ENCODE results near the gene MTCP1. TPM values are rescaled to one million over a fixed set of nuclear protein-coding genes. Genes with fewer than 3 reads are reported as not detected.

Gene MTCP1
- polyA plus RNA-seq, 1 experiment, result 17.4 TPM

GRCh38 chrX:155068165-155068564 lies 2.8 kb downstream of the MTCP1 start:
- H3K4me3 ChIP-seq (ENCODE audit: low read depth, low read length), result no peak overlapping the region
- no peak for TF ChIP-seq CTCF (IDR thresholded peaks at IDR 0.05; ENCODE audit: low read depth, low read length)
- CTCF ChIA-PET, result no interaction called here
- no peak for DNase-seq (ENCODE audit: low read depth, low spot score)
- POLR2A ChIA-PET, result no interaction called here
- H3K27ac ChIP-seq (ENCODE audit: low read depth, low read length), result no peak overlapping the region
- H3K9me3 ChIP-seq (ENCODE audit: control insufficient read depth, insufficient read depth, low read length), result no peaks in the 10 kb centered on the region; the same call in 1 of the 2 replicates
- H3K27me3 ChIP-seq (ENCODE audit: control insufficient read depth, insufficient read depth, low read length), result no peaks in the 10 kb centered on the region

GRCh38 chrX:155065035-155065734 lies 5.8 kb downstream of the MTCP1 start:
- H3K27ac ChIP-seq (ENCODE audit: low read depth, low read length), result no peak overlapping the region
- no peaks in the 10 kb centered on the region for H3K9me3 ChIP-seq (ENCODE audit: control insufficient read depth, insufficient read depth, low read length)
- no peak for DNase-seq (ENCODE audit: low read depth, low spot score)
- TF ChIP-seq CTCF (IDR thresholded peaks at IDR 0.05; ENCODE audit: low read depth, low read length), result no peak
- ChIA-PET CTCF (interaction anchor here (1.7 kb wide), 1 partner anchor 8 kb away, joined by 4 read pairs; no protein-coding TSS in a partner anchor), POLR2A (no interaction called here)
- H3K4me3 ChIP-seq (ENCODE audit: low read depth, low read length), result no peak overlapping the region
- H3K27me3 ChIP-seq (ENCODE audit: control insufficient read depth, insufficient read depth, low read length), result no peaks in the 10 kb centered on the region

GRCh38 chrX:155061760-155062159 lies 9.2 kb downstream of the MTCP1 start:
- POLR2A ChIA-PET, result no interaction called here
- CTCF ChIA-PET, result interaction anchor here (1.2 to 2.3 kb wide), 3 partner anchors 13 to 144 kb away, joined by 3 to 5 read pairs (median 3); no protein-coding TSS in a partner anchor
- Histone ChIP-seq H3K4me3 (ENCODE audit: low read depth, low read length) (no peak overlapping the region), H3K27ac (ENCODE audit: low read depth, low read length) (no peak overlapping the region), H3K9me3 (ENCODE audit: control insufficient read depth, insufficient read depth, low read length) (no peaks in the 10 kb centered on the region), H3K27me3 (ENCODE audit: control insufficient read depth, insufficient read depth, low read length) (no peaks in the 10 kb centered on the region)
- TF ChIP-seq CTCF (IDR thresholded peaks at IDR 0.05; ENCODE audit: low read depth, low read length), result no peak
- DNase-seq (ENCODE audit: low read depth, low spot score), result no peak

GRCh38 chrX:155056877-155057792 lies 13.8 kb downstream of the MTCP1 start:
- TF ChIP-seq CTCF (IDR thresholded peaks at IDR 0.05; ENCODE audit: low read depth, low read length), result peak; percentile 67
- POLR2A ChIA-PET, result interaction anchor here (0.8 kb wide), 1 partner anchor 30 kb away, joined by 3 read pairs; the partner anchor contains the start of gene FUNDC2
- Histone ChIP-seq H3K9me3 (ENCODE audit: control insufficient read depth, insufficient read depth, low read length) (no peaks in the 10 kb centered on the region), H3K27me3 (ENCODE audit: control insufficient read depth, insufficient read depth, low read length) (no peaks in the 10 kb centered on the region), H3K4me3 (ENCODE audit: low read depth, low read length) (peak overlapping the region; percentile 25; the same call in 1 of the 2 replicates), H3K27ac (ENCODE audit: low read depth, low read length) (no peak overlapping the region)
- peak; percentile 26 for DNase-seq (ENCODE audit: low read depth, low spot score)
- CTCF ChIA-PET, result interaction anchor here (0.8 to 3.7 kb wide), 10 partner anchors 8 to 139 kb away, joined by 3 to 19 read pairs (median 5); partner anchors contain the start of genes CMC4 and MTCP1
